Left lung (tissue), 10 donors: ENCODE data around the gene ZNF827. TPM values are rescaled to one million over a fixed set of nuclear protein-coding genes. Genes with fewer than 3 reads are reported as not detected.

ENCODE experiments used
- ATAC-seq: fragments of 200-7000 bp; cut with Tn5 transposase; one replicate; pipeline ENCODE4 v1.9.1; 2020; ENCODE audit warnings: moderate library complexity
- DNase-seq, 4 donors: peaks; one replicate each; pipeline ENCODE4 v3.0.0-alpha.2; 2013 to 2020
- H3K27ac ChIP-seq, 2 donors: fragments of 200-600 bp; sonication (generic) in 1 of 2; one replicate each; pipeline versions ENCODE4 v1.5.0 to v1.8.0; 2020 to 2021
- H3K27me3 ChIP-seq, 2 donors: fragments of 200-600 bp; sonication (generic) in 1 of 2; one replicate each; pipeline versions ENCODE4 v1.5.0 to v1.8.0; 2020 to 2021
- H3K36me3 ChIP-seq, 2 donors: fragments of 200-600 bp; sonication (generic) in 1 of 2; one replicate each; pipeline versions ENCODE4 v1.5.0 to v1.8.0; 2020 to 2021
- H3K4me1 ChIP-seq, 2 donors: fragments of 200-600 bp; one replicate each; pipeline ENCODE4 v1.8.0; 2021
- H3K4me3 ChIP-seq, 2 donors: fragments of 200-600 bp; sonication (generic) in 1 of 2; one replicate each; pipeline versions ENCODE4 v1.5.0 to v1.8.0; 2020 to 2021; ENCODE audit warnings: mild to moderate bottlenecking in 1 of 2
- H3K9me3 ChIP-seq, 2 donors: fragments of 200-600 bp; sonication (generic) in 1 of 2; one replicate each; pipeline versions ENCODE4 v1.5.0 to v1.8.0; 2020 to 2021
- CTCF ChIP-seq, 2 donors: fragments of 200-600 bp; sonication (generic) in 1 of 2; IDR thresholded peaks; one replicate each; pipeline versions ENCODE4 v1.5.0 to v1.8.0; 2021; ENCODE audit warnings: antibody characterized with exemption in 2 of 2
- intact Hi-C, 2 donors: fragments of 100-400 bp; cut with DNase I; formaldehyde crosslinking; loops; one replicate each; pipeline versions ENCODE4 v1.11.2 to v1.14.2; 2022
- polyA plus RNA-seq, 6 donors: library from polyadenylated mRNA; unstranded; fragments of 120-200 nt; gene quantifications; one replicate each; pipeline ENCODE4 v1.2.1, GENCODE V29; 2013; ENCODE audit not compliant: insufficient read length in 6 of 6
- total RNA-seq, 2 donors: library from RNA; stranded (reverse); fragmentation: NEBNext Ultra II Directional; extraction: Animal tissue kit (Norgen Biotek cat#: 25700); gene quantifications; one replicate each; pipeline ENCODE4 v1.2.1, GENCODE V29; 2021
- donor health status: DM: no; HTN: yes; CAD: no.
- donor health status: DM: no; HTN: no; CAD: no.

The ZNF827 gene
- total and polyA plus RNA-seq, 8 donors = 9.2 to 35.7 (median 32.7) TPM

GRCh38 chr4:145756244-145756643, 182.4 kb downstream of the ZNF827 start:
- no peak for ATAC-seq
- no peak for TF ChIP-seq CTCF (IDR thresholded peaks at IDR 0.05)
- no peaks in the 10 kb centered on the region for H3K9me3 ChIP-seq

GRCh38 chr4:145755802-145756201, 182.8 kb downstream of the ZNF827 start:
- no peak overlapping the region for H3K27ac ChIP-seq
- H3K9me3 ChIP-seq = no peaks in the 10 kb centered on the region
- intact Hi-C loops = no loop called here
- H3K36me3 ChIP-seq = peaks cover 0 to 2% of the 10 kb centered on the region in 2 donors
- no peaks in the 10 kb centered on the region for H3K4me1 ChIP-seq
- no peaks in the 10 kb centered on the region for H3K27me3 ChIP-seq
- ATAC-seq (no peak), DNase-seq (no peak)
- no peak for TF ChIP-seq CTCF (IDR thresholded peaks at IDR 0.05)
- no peak overlapping the region for H3K4me3 ChIP-seq

More at GRCh38 chr4:145756244-145756643, 182.4 kb downstream of the ZNF827 start:
- no peaks in the 10 kb centered on the region for H3K4me1 ChIP-seq
- no peaks in the 10 kb centered on the region for H3K27me3 ChIP-seq
- no peak overlapping the region for H3K4me3 ChIP-seq
- intact Hi-C loops = no loop called here
- peaks cover 0 to 7% of the 10 kb centered on the region in 2 donors for H3K36me3 ChIP-seq
- no peak overlapping the region for H3K27ac ChIP-seq
- DNase-seq = no peak

- no peak overlapping the region for H3K4me3 ChIP-seq
- no peaks in the 10 kb centered on the region for H3K27me3 ChIP-seq
- intact Hi-C loops = no loop called here
- H3K4me1 ChIP-seq = no peaks in the 10 kb centered on the region
- ATAC-seq (no peak), DNase-seq (no peak)
- H3K27ac ChIP-seq = no peak overlapping the region
- H3K36me3 ChIP-seq = no peaks in the 10 kb centered on the region
- no peaks in the 10 kb centered on the region for H3K9me3 ChIP-seq
- TF ChIP-seq CTCF (IDR thresholded peaks at IDR 0.05) = no peak
These were observed 195.0 kb downstream of the ZNF827 start for GRCh38 chr4:145743641-145744040.

- Histone ChIP-seq H3K27ac (no peak overlapping the region), H3K9me3 (no peaks in the 10 kb centered on the region), H3K36me3 (no peaks in the 10 kb centered on the region), H3K4me1 (peaks cover 7 to 11% of the 10 kb centered on the region in 2 donors), H3K4me3 (no peak overlapping the region), H3K27me3 (no peaks in the 10 kb centered on the region)
- ATAC-seq (no peak), DNase-seq (no peak)
- TF ChIP-seq CTCF (IDR thresholded peaks at IDR 0.05) = no peak
- intact Hi-C loops = no loop called here
These were observed 197.8 kb downstream of the ZNF827 start for GRCh38 chr4:145740806-145741205.

GRCh38 chr4:145739845-145740244, 198.8 kb downstream of the ZNF827 start:
- Histone ChIP-seq H3K9me3 (no peaks in the 10 kb centered on the region), H3K4me1 (peaks cover 15 to 19% of the 10 kb centered on the region in 2 donors), H3K36me3 (no peaks in the 10 kb centered on the region), H3K27me3 (no peaks in the 10 kb centered on the region), H3K4me3 (no peak overlapping the region), H3K27ac (no peak overlapping the region)
- DNase-seq (no peak), ATAC-seq (no peak)
- TF ChIP-seq CTCF (IDR thresholded peaks at IDR 0.05) = no peak
- intact Hi-C loops = loop anchor here in 1 of 2 donors (10.0 kb wide), 1 partner anchor 115 kb away; no protein-coding TSS in a partner anchor
